ENCODE measurements around the gene BNC1. TPM values are rescaled to one million over a fixed set of nuclear protein-coding genes. Genes with fewer than 3 reads are reported as not detected.
A peak's percentile ranks its signal among the peaks of the same experiment; 100 is the strongest.

Gene BNC1
- polyA plus RNA-seq, 1 of the 3 experiments (the other 2 are of a cell fraction), result not detected

GRCh38 chr15:83208367-83208661, 76.2 kb downstream of the BNC1 start:
- H3K27me3 ChIP-seq (ENCODE audit: insufficient read depth), result no peaks in the 10 kb centered on the region
- H3K79me2 ChIP-seq (ENCODE audit: insufficient read depth), result peaks cover 37% of the 10 kb centered on the region
- H4K20me1 ChIP-seq (ENCODE audit: insufficient read depth), result peaks cover 12% of the 10 kb centered on the region
- ChIA-PET POLR2A (interaction anchor here (0.6 to 1.6 kb wide), 5 partner anchors 31 to 203 kb away, joined by 3 to 6 read pairs (median 3); partner anchors contain the start of genes BTBD1 and C15orf40), CTCF (interaction anchor here (0.6 to 6.1 kb wide), 7 partner anchors 38 to 223 kb away, joined by 3 to 24 read pairs (median 3); partner anchors contain the start of genes BTBD1 and C15orf40)
- peak overlapping the region; percentile 96 for H2AFZ ChIP-seq (ENCODE audit: low read depth)
- H3K4me2 ChIP-seq, result peak overlapping the region; percentile 90
- TF ChIP-seq CTCF (IDR thresholded peaks at IDR 0.05), result peak; percentile 36; the same call in 1 of the 2 replicates
- no peak for TF ChIP-seq USF2 (IDR thresholded peaks at IDR 0.05; ENCODE audit: borderline replicate concordance, low read depth, low read length)
- TF ChIP-seq MXI1 (IDR thresholded peaks at IDR 0.05; ENCODE audit: low read depth, low read length), result peak; percentile 10; the same call in 1 of the 2 replicates
- peak overlapping the region; percentile 71 to 86 for H3K4me3 ChIP-seq (ENCODE audit: low read depth in 2 of 2, low read length in 1 of 2)
- no peaks in the 10 kb centered on the region for H3K9me3 ChIP-seq
- H3K27ac ChIP-seq (ENCODE audit: low read depth in 2 of 2, low read length in 1 of 2), result peak overlapping the region; percentile 21 to 93
- peaks cover 31% of the 10 kb centered on the region for H3F3A ChIP-seq (replicated peaks; ENCODE audit: insufficient read depth)
- no peaks in the 10 kb centered on the region for H3K36me3 ChIP-seq (replicated peaks in 1 of 2; ENCODE audit: control insufficient read depth in 1 of 2, insufficient read depth in 2 of 2, low read length in 1 of 2)
- 18% methylated on average over 9 of the region's 11 CpGs for WGBS (ENCODE audit: low lambda C conversion rate)
- DNase-seq, result no peak
- H3K9me2 ChIP-seq, result no peaks in the 10 kb centered on the region
- H3K4me1 ChIP-seq (ENCODE audit: control insufficient read depth in 1 of 2, insufficient read depth in 2 of 2, low read depth in 1 of 2, low read length in 1 of 2), result peaks cover 0 to 30% of the 10 kb centered on the region in 2 experiments; a peak in 2 of 4 replicates
- peak overlapping the region; percentile 78 for H3K9ac ChIP-seq

- Histone ChIP-seq H3F3A (replicated peaks; ENCODE audit: insufficient read depth) (peaks cover 31% of the 10 kb centered on the region), H3K27me3 (ENCODE audit: insufficient read depth) (no peaks in the 10 kb centered on the region), H3K36me3 (replicated peaks in 1 of 2; ENCODE audit: control insufficient read depth in 1 of 2, insufficient read depth in 2 of 2, low read length in 1 of 2) (no peaks in the 10 kb centered on the region), H3K9ac (peak within 1 kb of the TSS; percentile 83), H3K79me2 (ENCODE audit: insufficient read depth) (peaks cover 42% of the 10 kb centered on the region), H4K20me1 (ENCODE audit: insufficient read depth) (peaks cover 12% of the 10 kb centered on the region), H3K4me1 (ENCODE audit: control insufficient read depth in 1 of 2, insufficient read depth in 2 of 2, low read depth in 1 of 2, low read length in 1 of 2) (peaks cover 0 to 30% of the 10 kb centered on the region in 2 experiments; a peak in 2 of 4 replicates), H3K27ac (ENCODE audit: low read depth in 2 of 2, low read length in 1 of 2) (peak within 1 kb of the TSS; percentile 77 to 93), H2AFZ (ENCODE audit: low read depth) (peak within 1 kb of the TSS; percentile 96), H3K4me3 (ENCODE audit: low read depth in 2 of 2, low read length in 1 of 2) (peak within 1 kb of the TSS; percentile 71 to 86), H3K9me2 (no peaks in the 10 kb centered on the region), H3K9me3 (no peaks in the 10 kb centered on the region), H3K4me2 (peak within 1 kb of the TSS; percentile 90)
- peak; percentile 87 for DNase-seq
- CTCF ChIA-PET, result interaction anchor here (0.6 to 6.1 kb wide), 7 partner anchors 39 to 223 kb away, joined by 3 to 24 read pairs (median 3); partner anchors contain the start of genes BTBD1 and C15orf40
- WGBS (ENCODE audit: low lambda C conversion rate), result 0% methylated on average over 5 of the region's 94 CpGs
- POLR2A ChIA-PET, result interaction anchor here (0.6 to 1.6 kb wide), 5 partner anchors 30 to 203 kb away, joined by 3 to 6 read pairs (median 3); partner anchors contain the start of genes BTBD1 and C15orf40
- no peak for TF ChIP-seq RCOR1 (IDR thresholded peaks at IDR 0.05; ENCODE audit: low read length)
- TF ChIP-seq IRF3 (IDR thresholded peaks at IDR 0.05; ENCODE audit: low read depth, low read length), result no peak
- TF ChIP-seq TCF12 (IDR thresholded peaks at IDR 0.05), result no peak
- no peak for TF ChIP-seq TEAD4 (IDR thresholded peaks at IDR 0.05; ENCODE audit: borderline replicate concordance, insufficient read depth)
- TF ChIP-seq GATA2 (CRISPR knock-in tag; IDR thresholded peaks at IDR 0.05), result no peak
- no peak for TF ChIP-seq RXRA (IDR thresholded peaks at IDR 0.05; ENCODE audit: borderline replicate concordance, low read depth)
- TF ChIP-seq PBX3 (IDR thresholded peaks at IDR 0.05), result no peak
- no peak for TF ChIP-seq FOSL2 (IDR thresholded peaks at IDR 0.05; ENCODE audit: borderline replicate concordance, low read depth)
- no peak; the same call in 1 of the 2 replicates for TF ChIP-seq SIN3A (IDR thresholded peaks at IDR 0.05; ENCODE audit: borderline replicate concordance, low read depth, low read length)
- no peak for TF ChIP-seq EZH2phosphoT487 (IDR thresholded peaks at IDR 0.05; ENCODE audit: borderline replicate concordance, low read depth)
- no peak for TF ChIP-seq POLR2AphosphoS5 (IDR thresholded peaks at IDR 0.05; ENCODE audit: low read depth, low read length)
- no peak for TF ChIP-seq USF1 (IDR thresholded peaks at IDR 0.05; ENCODE audit: borderline replicate concordance, low read depth)
- TF ChIP-seq RFX5 (IDR thresholded peaks at IDR 0.05; ENCODE audit: low read length), result no peak
- TF ChIP-seq CHD2 (IDR thresholded peaks at IDR 0.05; ENCODE audit: low read length, partially characterized antibody), result no peak
- TF ChIP-seq MEF2A (IDR thresholded peaks at IDR 0.05; ENCODE audit: borderline replicate concordance, low read depth), result no peak
- TF ChIP-seq FOXM1 (IDR thresholded peaks at IDR 0.05; ENCODE audit: low read depth), result no peak
- TF ChIP-seq SMC3 (IDR thresholded peaks at IDR 0.05; ENCODE audit: low read depth, low read length), result peak; percentile 28; the same call in 1 of the 2 replicates
- no peak for TF ChIP-seq NRF1 (IDR thresholded peaks at IDR 0.05; ENCODE audit: low read depth, low read length)
These were observed 76.7 kb downstream of the BNC1 start, which contains the start of gene HDGFL3 for GRCh38 chr15:83207660-83208366. HDGFL3 (minus strand) TSS chr15:83207823; CDS start chr15:83207414, 409 bp downstream.

All from SK-N-SH (cell line).